Measurements from ENCODE around the gene PITX1. TPM values are rescaled to one million over a fixed set of nuclear protein-coding genes. Genes with fewer than 3 reads are reported as not detected.

PITX1 gene
- total RNA-seq, 1 donor from 2014 or later = 23.8 TPM

GRCh38 chr5:135046661-135047346 is 12.8 kb upstream of the PITX1 start:
- TF ChIP-seq CTCF (IDR thresholded peaks at IDR 0.05) = no peak
- H3K9me3 ChIP-seq = no peaks in the 10 kb centered on the region
- DNase-seq (ENCODE audit: low spot score in 2 of 2) = no peak
- H3K27me3 ChIP-seq = no peaks in the 10 kb centered on the region
- no peaks in the 10 kb centered on the region for H3K4me1 ChIP-seq
- no peak overlapping the region for H3K27ac ChIP-seq
- no peak overlapping the region for H3K4me3 ChIP-seq
- H3K36me3 ChIP-seq = no peaks in the 10 kb centered on the region
- intact Hi-C loops (cut with DNase I) = no loop called here

GRCh38 chr5:135045488-135045887 is 11.5 kb upstream of the PITX1 start:
- TF ChIP-seq CTCF (IDR thresholded peaks at IDR 0.05) = no peak
- Histone ChIP-seq H3K27me3 (no peaks in the 10 kb centered on the region), H3K4me1 (no peaks in the 10 kb centered on the region), H3K9me3 (no peaks in the 10 kb centered on the region), H3K4me3 (no peak overlapping the region), H3K27ac (no peak overlapping the region), H3K36me3 (no peaks in the 10 kb centered on the region)
- DNase-seq (ENCODE audit: low spot score in 2 of 2) = no peak
- intact Hi-C loops (cut with DNase I) = no loop called here

GRCh38 chr5:135042595-135042994 is 8.6 kb upstream of the PITX1 start:
- DNase-seq (ENCODE audit: low spot score in 2 of 2) = no peak

GRCh38 chr5:135041726-135042125 is 7.7 kb upstream of the PITX1 start:
- intact Hi-C loops (cut with DNase I) = no loop called here
- Histone ChIP-seq H3K27me3 (peaks cover 29% of the 10 kb centered on the region), H3K9me3 (no peaks in the 10 kb centered on the region), H3K27ac (no peak overlapping the region), H3K4me1 (peaks cover 7 to 8% of the 10 kb centered on the region in 2 donors), H3K4me3 (no peak overlapping the region), H3K36me3 (no peaks in the 10 kb centered on the region)
- TF ChIP-seq CTCF (IDR thresholded peaks at IDR 0.05) = no peak
- no peak for DNase-seq (ENCODE audit: low spot score in 2 of 2)

More at GRCh38 chr5:135042595-135042994, 8.6 kb upstream of the PITX1 start:
- H3K27ac ChIP-seq = no peak overlapping the region
- TF ChIP-seq CTCF (IDR thresholded peaks at IDR 0.05) = no peak
- H3K4me3 ChIP-seq = no peak overlapping the region
- peaks cover 28% of the 10 kb centered on the region for H3K27me3 ChIP-seq
- H3K4me1 ChIP-seq = peaks cover 7 to 8% of the 10 kb centered on the region in 2 donors
- H3K36me3 ChIP-seq = no peaks in the 10 kb centered on the region
- intact Hi-C loops (cut with DNase I) = no loop called here
- H3K9me3 ChIP-seq = no peaks in the 10 kb centered on the region

GRCh38 chr5:135041145-135041587 is 7.1 kb upstream of the PITX1 start:
- Histone ChIP-seq H3K36me3 (no peaks in the 10 kb centered on the region), H3K27ac (no peak overlapping the region), H3K27me3 (peaks cover 29% of the 10 kb centered on the region), H3K9me3 (no peaks in the 10 kb centered on the region), H3K4me3 (no peak overlapping the region), H3K4me1 (peaks cover 7 to 8% of the 10 kb centered on the region in 2 donors)
- intact Hi-C loops (cut with DNase I) = no loop called here
- no peak for DNase-seq (ENCODE audit: low spot score in 2 of 2)
- TF ChIP-seq CTCF (IDR thresholded peaks at IDR 0.05) = no peak

Data from ascending aorta (tissue), 2 donors.